ENCODE measurements around the gene RARRES2. TPM values are rescaled to one million over a fixed set of nuclear protein-coding genes. Genes with fewer than 3 reads are reported as not detected.

Gene RARRES2
- total and polyA plus RNA-seq, 2 of the 13 experiments (the other 11 are each of a cell fraction or from before 2014, with no cell fraction given) = 134 to 172 TPM

- FAIRE-seq (no peak), ATAC-seq (no peak), DNase-seq (ENCODE audit: low spot score) (no peak)
- intact Hi-C loops (cut with micrococcal nuclease; ENCODE audit: unreplicated experiment) = no loop called here
- no TSS peak for BruUV-seq (replicated peaks)
- 92% methylated on average over 4 of the region's 4 CpGs for WGBS (ENCODE audit: low lambda C conversion rate)
- in situ Hi-C loops (cut with HindIII; ENCODE audit: extremely low pct_ligation_motif_present, low pct_unique_long_range_greater_than_20kb) = no loop called here
- no peaks in the 10 kb centered on the region for H3K79me2 ChIP-seq (ENCODE audit: insufficient read depth, low read length)
- no peaks in the 10 kb centered on the region for H3K27me3 ChIP-seq (ENCODE audit: control insufficient read depth in 1 of 2, insufficient read depth in 2 of 2, low read length in 2 of 2)
- no peaks in the 10 kb centered on the region for H4K20me1 ChIP-seq (ENCODE audit: insufficient read depth, low read length)
- H3K4me1 ChIP-seq (ENCODE audit: insufficient read depth, low read length) = peaks cover 40% of the 10 kb centered on the region
- no peak overlapping the region for H3K9ac ChIP-seq (ENCODE audit: insufficient read depth, low read depth, low read length)
- H3K4me2 ChIP-seq (ENCODE audit: low read depth, low read length) = no peak overlapping the region
- POLR2A ChIA-PET = no interaction called here
- no peaks in the 10 kb centered on the region for H3K36me3 ChIP-seq (replicated peaks in 1 of 2; ENCODE audit: control insufficient read depth in 1 of 2, insufficient read depth in 2 of 2, low read length in 2 of 2)
- no peak overlapping the region for H2AFZ ChIP-seq (ENCODE audit: low read length)
- CTCF ChIA-PET (ENCODE audit: low intra/inter-chr PET ratio, low total read pairs) = no interaction called here
- no peak overlapping the region for H3K27ac ChIP-seq (ENCODE audit: extremely low read length, insufficient read depth, low read length)
- TF ChIP-seq RARG (CRISPR knock-in tag; IDR thresholded peaks at IDR 0.05; ENCODE audit: low read depth) (no peak), ZNF292 (CRISPR knock-in tag; IDR thresholded peaks at IDR 0.05; ENCODE audit: borderline replicate concordance, low read depth) (no peak), SALL1 (CRISPR knock-in tag; IDR thresholded peaks at IDR 0.05) (no peak), ELF4 (CRISPR knock-in tag; IDR thresholded peaks at IDR 0.05; ENCODE audit: borderline replicate concordance) (no peak), KLF9 (CRISPR knock-in tag; IDR thresholded peaks at IDR 0.05; ENCODE audit: low read depth) (no peak), SMAD3 (CRISPR knock-in tag; IDR thresholded peaks at IDR 0.05) (no peak), ZBTB39 (CRISPR knock-in tag; IDR thresholded peaks at IDR 0.05) (no peak), ZNF720 (CRISPR knock-in tag; IDR thresholded peaks at IDR 0.05) (no peak), MYC (CRISPR knock-in tag; IDR thresholded peaks at IDR 0.05; ENCODE audit: borderline replicate concordance) (no peak), TAF15 (IDR thresholded peaks at IDR 0.05; ENCODE audit: low read depth, low read length, poor library complexity, severe bottlenecking) (no peak), RBM39 (IDR thresholded peaks at IDR 0.05; ENCODE audit: low read depth, low read length, poor library complexity, severe bottlenecking) (no peak), ZNF572 (CRISPR knock-in tag; IDR thresholded peaks at IDR 0.05) (no peak), ZNF180 (CRISPR knock-in tag; IDR thresholded peaks at IDR 0.05; ENCODE audit: borderline replicate concordance, low read depth) (no peak), BRCA1 (CRISPR knock-in tag; IDR thresholded peaks at IDR 0.05) (no peak), ZFP36L2 (CRISPR knock-in tag; IDR thresholded peaks at IDR 0.05) (no peak), ZNF710 (CRISPR knock-in tag; IDR thresholded peaks at IDR 0.05; ENCODE audit: borderline replicate concordance) (no peak)
- H3K4me3 ChIP-seq (replicated peaks in 1 of 3; ENCODE audit: insufficient read depth in 1 of 3, low read depth in 2 of 3, low read length in 3 of 3) = no peak overlapping the region
- H3K9me3 ChIP-seq (ENCODE audit: low read length) = no peaks in the 10 kb centered on the region
Observed at GRCh38 chr7:150311146-150311545, 30.3 kb downstream of the RARRES2 start.

Measured in HepG2 (cell line).